Dedifferentiated amniotic fluid mesenchymal stem cell (primary cell): ENCODE results near the gene ENTPD3.
A peak's percentile ranks its signal among the peaks of the same experiment; 100 is the strongest.

Source experiments
- DNase-seq: peaks from one replicate; pipeline ENCODE4 v3.0.0-alpha.2; 2016; ENCODE audit errors: extremely low spot score

ENTPD3 gene

DNA sequence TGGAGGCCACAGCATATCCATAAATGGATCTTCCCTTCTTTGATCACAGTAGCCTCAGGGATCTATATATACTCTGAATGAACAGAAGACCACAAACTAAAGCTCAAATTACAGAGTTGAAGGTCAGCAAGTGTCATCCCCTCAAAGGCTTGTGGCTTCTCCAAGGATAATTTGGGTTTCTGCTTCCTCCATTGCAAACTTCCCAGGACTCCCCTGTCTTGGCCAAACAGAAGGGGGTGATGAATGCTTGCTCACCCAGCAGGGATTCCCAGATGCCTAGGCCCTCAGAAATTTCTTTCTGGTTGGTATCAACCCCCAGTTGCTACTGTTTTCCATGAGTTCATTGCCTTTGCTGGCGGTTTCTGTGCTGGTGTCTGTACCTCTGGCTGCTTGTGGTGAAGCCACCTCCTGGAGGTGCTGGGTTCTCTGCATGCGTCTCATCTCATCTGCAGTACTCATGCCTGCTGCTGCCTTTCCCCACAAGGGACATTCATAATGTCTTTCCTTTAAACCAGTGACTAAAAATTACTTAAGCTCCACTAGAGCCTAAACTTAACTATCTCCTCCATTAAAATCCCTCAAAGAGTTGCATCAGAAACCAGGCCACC, 17.7 kb downstream of the ENTPD3 start:
- DNase-seq = no peak

DNA sequence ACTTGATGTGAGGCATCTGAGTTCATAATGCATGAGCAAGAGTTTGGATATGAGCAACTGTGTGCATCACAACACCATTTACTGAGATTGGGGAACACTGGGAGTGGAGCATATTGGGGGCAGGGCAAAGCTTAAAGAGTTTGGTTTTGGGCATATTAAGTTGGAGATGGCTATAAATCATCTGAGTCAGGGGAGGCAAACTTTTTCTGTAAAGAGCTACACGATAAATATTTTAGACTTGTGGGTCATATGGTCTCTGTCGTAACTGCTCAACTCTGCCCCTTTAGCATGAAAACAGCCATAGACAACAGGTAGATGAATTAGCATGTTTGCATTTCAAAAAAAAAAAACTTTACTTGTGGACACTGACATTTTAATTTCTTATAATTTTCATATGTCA, 20.0 kb downstream of the ENTPD3 start:
- no peak for DNase-seq

DNA sequence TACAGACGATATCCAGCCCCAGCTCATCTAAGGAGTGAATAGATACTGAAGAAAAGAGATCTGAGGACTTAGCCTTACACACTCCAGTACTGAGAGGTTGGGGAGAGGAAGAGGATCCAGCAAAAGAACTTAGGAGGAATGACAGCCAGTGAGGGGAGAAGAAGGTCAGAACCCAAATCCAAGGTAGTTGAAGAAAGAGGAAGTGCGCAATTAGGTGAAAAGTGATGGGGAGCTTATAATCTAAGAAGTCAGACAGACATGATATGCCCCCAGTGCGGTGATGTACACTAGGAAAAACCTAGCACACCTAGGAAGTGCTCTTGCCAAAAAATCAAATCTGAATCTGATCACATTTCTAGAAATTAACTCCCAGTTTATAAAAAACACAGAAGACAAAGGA, 20.6 kb downstream of the ENTPD3 start:
- no peak for DNase-seq

DNA sequence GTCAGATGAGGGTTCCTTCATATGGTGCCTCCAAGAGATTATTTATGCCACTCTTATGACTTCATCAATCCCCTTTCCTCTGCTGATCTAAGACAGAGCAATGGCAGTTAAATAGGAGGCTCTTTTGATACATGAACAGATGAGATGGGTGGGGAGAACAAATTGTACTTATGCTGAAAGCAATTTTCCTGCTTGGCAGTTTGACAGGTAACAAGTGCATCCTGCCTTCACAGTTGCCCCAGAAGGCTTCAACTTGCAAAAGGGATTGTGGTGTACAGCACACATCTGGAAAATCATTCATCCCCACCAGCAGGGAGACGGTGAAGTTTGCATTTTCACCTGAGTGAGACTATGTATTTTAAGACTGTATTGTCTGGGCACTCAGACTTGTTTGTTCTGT, 27.3 kb downstream of the ENTPD3 start:
- DNase-seq = no peak

DNA sequence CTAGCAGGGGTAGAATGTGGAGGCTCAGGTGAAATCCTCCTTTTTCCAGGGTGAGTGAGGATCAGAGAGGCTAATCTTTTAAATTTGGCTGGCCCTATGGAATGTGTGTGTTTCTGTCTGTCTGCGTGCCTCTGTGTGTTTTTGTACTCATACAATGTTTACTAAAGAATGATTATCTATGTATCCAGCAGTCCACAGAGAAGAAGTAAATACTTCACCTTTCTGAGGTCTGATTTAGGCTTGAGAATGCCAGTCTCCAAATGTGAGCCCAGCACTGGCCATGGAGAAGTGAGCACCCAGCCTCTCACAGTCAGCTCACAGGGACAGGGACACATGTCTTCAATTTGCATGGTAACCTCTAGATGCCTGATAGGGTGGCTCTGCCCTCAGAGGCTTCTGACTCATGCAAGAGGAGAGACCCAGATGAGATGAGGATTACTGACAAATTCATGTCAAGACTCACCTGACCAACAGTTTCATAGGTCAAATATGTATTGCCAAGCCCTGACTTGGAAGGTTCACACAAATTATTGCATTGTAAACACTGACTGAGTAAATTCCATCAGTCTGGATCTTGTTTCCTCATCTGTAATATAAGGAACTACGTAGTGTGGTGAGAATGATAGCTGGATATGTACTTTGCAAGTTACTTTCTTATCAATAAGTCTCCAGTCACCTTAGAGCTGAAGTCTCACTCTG, 31.0 kb downstream of the ENTPD3 start:
- no peak for DNase-seq

DNA sequence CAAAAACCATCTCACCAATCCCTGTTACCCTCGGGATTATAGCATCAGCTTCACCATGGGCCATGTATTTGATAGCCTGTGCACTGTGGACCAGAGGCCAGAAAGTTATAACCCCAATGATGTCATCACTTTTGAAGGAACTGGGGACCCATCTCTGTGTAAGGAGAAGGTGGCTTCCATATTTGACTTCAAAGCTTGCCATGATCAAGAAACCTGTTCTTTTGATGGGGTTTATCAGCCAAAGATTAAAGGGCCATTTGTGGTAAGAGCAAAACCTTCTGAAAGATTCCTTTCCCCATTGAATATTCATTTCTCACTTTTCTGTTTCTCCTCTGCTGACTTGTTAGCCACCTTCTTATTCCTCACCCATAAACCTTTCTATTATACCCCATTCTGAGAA, 35.9 kb downstream of the ENTPD3 start:
- DNase-seq = no peak

DNA sequence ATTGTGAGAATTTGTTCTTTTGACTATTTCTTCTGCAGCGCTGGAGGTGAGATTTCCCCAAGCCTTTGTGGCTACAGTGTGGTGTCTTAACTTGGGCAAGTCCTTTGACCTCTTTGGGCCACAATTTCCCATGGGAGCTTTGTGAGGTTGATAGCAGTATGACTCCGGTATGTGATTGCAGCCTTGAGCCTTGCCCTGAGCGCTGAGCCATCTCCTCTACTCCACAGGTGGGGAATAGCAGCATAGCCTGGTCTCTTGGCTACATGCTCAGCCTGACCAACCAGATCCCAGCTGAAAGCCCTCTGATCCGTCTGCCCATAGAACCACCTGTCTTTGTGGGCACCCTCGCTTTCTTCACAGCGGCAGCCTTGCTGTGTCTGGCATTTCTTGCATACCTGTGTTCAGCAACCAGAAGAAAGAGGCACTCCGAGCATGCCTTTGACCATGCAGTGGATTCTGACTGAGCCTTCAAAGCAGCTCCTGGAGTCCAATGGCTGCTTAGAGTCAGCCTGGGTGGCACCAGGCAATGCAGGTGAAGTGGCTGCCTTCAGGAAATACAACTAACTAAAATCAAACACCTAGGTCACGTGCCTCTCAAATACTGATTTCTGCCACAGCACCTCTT, 40.2 kb downstream of the ENTPD3 start:
- DNase-seq = no peak

DNA sequence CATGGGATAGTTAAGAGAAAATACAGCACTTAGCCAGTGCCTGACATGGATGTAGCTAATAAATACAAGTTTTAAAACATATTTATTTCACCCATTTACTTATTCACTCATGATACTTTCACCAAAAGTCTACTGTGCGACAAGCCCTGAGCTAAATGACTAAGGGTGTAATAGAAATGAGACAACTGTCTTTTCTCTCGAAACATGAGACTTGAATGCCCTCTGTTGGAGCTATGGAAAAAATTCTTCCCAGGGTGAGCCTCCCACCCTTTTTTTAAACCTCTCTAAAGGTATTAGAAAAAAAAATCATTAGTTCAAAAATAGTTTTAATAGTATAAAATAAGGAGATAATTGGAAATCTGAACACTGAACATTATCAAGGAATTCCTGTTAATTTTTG, 45.8 kb downstream of the ENTPD3 start:
- no peak for DNase-seq

DNA sequence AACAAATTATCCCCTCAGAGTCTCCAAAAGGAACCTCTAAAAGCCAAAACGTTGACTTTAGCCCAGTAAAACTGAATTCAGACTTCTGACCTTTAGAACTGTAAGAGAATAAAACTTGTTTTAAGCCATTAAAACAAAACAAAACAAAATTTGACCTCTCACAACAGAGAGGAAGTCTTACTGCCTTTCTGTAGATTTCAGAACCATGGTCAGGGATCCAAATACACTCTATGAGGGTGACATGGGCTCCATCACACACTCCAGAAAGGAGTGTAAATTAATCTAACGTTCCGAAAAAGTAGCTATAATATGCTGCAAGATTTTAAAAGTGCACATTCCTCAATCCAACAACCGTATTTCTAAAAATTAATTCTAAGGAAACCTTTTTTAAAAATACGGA, 50.9 kb downstream of the ENTPD3 start:
- no peak for DNase-seq

DNA sequence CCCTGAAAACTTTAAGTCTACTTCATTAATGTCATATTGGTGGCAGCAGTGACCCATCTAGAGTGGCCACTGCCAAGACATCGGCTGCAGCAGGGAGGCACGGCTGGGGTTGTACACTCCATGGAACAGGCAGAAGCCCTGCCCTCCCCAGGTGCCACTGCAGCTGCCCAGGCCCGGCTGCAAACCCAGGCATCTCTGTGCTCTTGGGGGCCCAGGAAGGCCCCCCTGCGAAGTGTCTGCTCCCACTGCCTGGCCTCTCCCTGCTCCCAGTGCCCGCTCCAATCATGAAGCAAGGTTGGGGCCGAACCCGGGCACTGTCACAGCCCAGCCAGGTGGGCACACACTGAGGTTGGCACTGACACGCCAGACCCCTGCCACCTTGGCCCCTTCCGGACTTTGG, 58.1 kb downstream of the ENTPD3 start:
- DNase-seq = no peak

DNA sequence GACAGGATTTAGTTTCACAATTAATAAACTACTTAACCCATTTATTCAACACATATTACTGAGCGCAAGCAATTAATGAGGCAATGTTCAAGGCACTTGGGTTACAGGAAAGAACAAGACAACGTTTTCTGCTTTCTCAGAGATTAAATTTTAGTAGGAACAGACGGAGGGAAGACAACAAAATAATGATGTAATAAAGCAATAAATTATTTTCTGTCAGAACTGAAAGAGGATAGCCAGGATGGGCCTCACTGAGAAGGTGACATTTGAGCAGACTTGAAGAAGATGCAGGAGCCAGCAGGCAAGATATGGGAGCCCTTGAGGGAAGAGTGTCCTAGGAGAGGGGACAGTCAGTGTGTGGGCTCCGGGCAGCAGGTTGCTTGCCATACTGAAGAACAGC, 58.9 kb downstream of the ENTPD3 start:
- DNase-seq = no peak

DNA sequence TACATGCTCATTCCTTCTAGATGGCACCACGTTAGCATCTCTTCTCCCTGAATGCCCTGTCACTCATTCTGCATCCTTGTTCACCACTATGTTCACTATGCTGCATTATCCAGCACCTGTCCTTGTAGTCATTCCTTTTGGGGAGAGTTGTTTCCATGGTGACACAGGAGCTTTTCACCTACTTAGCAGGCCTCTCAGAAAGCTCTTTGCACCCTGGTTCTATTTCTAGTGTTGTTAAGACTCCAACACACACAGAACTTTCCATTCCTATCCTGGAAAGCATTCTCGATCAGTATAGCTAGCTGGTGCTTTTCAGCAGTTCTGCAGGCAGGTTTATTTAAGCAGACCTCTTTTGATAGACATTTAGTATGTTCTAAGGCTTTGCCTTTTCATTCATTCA, 63.5 kb downstream of the ENTPD3 start:
- DNase-seq = no peak

DNA sequence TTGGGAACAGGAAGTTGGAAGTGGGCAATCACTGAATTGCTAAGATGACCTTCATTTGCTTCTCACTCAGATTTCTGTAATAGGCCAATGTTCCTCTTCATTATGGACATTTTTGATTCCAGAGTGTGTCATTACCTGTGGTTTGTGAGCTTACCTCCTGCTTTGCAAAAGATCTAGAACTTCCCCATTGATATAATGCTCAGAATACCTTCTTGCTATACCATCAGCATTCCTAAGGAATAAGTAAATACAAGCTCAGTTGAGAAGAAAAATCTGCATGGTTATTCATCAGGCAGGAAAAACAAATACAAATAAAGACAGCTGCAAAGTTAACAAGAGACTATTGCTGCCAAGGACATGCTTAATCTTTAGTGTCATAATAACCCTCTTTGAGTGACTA, 64.6 kb downstream of the ENTPD3 start:
- no peak for DNase-seq

DNA sequence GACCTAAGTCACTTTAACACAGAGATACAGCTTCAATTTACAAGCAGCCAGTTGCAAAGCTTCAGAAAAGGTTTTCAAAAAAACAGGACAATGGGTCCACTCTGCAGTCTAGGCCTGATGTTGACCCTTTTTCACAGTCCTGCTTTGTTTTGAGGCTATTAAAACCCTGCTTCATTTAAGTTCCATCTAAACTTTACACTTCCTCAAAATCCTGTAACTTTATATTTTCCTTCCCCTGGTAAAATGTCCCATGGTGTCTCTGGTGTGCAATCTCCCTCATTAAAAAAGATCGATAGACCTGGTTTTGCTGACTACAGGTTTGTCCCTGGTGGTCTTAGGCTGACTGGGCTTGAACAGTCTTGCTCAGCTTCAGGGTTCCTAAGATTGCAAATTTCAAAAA, 65.1 kb downstream of the ENTPD3 start:
- no peak for DNase-seq

DNA sequence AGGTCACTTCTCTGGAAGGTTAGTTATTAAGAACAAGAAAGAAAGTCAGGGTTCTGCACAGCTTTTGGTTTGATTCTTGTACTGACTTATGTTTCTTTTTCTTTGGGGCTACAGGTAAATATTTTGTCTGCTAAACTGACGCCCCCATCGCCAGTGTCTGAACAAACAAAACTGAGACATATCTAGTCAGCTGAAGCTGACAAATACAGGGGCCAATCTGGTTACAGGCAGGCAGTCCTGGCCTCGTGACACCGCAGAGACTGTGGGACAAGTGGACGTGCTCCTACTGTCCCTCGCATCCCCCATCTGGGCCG, 65.5 kb downstream of the ENTPD3 start:
- DNase-seq = no peak

DNA sequence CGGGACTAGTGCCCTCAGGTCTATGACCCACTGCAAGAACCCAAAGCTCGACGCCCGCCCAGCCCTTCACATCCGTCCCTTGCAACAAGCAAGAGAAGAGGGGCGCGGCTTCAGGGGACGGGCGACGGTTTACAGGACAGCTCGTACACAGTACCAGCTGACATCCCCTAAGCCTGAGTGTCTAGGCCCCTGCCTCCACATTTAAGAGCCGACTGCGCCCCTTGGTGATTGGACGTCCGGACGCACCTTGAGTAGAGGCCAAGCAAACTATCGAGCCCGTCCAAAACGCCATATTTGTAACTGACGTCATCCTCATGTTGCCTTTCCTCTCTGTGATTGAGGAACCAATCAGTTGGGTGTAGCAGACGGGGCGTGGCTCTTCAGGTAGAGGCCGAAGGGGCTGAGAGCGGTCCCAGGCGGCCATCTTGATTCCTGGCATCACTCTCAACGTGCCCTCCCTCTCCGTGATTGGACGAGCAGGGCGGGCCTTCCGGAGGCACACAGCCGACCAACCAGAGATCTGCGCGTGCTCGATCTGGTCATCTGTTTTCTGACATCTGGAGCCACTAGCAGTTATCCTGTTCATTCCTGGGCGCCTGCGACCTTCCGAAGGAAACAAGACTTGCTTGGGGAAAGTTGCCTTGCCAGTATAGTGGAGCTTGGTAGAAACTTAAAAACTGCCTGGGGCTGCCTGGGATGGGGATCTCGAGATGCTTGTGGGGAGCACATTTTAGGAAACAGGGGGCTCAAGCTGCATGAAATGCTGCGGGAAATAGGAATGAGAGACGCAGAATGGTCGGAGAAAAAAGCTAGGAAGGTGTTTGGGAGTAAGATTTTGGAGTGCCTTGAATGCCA, 66.1 kb downstream of the ENTPD3 start:
- DNase-seq = peak; percentile 99

DNA sequence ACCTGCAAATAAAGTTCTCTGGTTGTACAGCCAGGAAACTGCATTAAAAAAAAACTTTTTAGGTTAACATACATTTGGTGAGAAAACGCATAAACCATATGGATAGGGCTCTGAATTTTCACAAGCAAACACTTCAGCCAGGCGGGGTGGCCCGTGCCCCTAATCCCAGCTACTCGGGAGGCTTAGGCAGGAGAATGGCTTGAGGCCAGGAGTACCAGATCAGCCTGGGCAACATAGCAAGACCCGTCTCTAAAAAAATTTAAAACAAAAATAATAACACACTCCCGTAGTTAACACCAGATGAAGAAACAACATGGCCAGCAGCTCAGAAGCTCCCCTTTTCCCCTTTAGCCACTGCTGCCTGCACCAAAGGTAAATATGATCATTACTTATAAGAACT, 66.9 kb downstream of the ENTPD3 start:
- DNase-seq = no peak

DNA sequence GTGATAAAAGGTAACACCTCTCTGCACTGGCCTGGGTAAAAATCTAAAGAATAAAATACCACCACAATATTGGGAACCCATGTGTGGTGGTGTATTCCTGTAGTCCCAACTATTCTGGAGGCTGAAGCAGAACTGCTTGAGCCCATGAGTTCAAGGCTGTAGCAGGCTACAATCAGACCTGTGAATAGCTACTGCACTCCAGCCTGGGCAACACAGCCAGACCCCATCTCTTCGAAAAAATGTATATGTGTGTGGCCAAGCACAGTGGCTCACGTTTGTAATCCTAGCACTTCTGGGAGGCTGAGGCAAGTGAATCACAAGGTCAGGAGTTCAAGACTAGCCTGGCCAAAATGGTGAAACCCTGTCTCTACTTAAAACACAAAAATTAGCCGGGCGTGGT, 68.3 kb downstream of the ENTPD3 start:
- no peak for DNase-seq

DNA sequence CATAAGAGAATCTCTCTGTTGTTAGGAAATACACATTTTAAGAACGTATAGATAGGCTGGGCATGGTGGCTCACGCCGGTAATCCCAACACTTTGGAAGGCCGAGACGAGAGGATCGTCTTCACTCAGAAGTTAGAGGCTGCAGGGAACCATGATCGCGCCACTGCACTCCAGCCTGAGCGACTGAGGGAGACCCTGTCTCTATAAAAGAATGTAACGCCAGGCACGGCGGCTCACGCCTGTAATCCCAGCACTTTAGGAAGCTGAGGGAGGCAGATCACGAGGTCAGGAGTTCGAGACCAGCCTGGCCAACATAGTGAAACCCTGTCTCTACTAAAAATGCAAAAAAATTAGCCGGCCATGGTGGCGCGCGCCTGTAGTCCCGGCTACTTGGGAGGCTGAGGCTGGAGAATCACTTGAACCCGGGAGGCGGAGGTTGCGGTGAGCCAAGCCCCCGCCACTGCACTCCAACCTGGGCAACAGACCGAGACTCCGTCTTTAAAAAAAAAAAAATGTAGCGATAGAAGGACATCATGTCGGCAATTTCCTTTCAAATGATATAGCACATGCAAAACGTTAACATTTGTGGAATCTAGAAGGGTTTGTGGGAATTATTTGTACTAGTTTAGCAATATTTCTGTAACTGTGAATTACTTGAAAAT, 69.4 kb downstream of the ENTPD3 start:
- DNase-seq = no peak

DNA sequence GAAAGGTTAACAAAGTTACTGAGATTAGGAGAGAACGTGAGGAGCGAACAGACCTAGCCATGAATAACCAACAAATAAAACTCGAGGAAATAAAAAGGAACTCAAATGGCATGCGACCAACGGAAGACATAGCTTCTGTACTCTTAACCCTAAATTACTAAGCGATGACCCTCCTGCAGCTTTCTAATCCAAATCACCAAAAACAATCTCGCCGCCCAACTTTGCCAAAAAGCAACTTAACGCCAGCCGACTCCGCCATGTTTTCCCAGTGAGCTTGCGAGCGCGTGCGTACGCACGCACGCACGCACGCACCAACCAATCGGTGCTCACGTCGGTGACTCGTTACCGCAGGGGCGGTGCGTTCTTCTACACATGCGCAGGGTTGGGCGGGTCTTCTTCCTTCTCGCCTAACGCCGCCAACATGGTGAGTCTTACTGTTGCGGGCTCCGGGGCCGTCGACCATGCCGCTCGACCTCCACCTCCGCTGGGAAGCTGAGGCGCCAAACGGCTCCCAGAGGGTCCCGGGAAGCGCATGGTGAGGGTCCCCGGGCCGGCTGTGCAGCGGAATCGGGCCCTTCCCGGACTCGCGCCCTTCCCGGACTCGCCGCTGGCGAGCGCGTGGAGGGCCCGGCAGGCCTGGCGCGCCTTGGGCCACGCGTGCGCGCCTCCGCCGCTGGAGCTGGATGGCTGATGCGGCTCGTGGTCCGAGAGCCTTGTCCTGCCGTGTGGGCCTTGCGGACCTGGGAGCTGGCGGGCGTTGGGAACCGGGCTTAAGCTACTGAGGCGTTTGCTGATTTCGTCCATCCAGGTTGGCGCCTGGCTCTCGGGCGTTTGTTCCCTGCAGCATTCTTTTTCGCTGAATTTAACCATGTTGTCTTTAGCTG, 70.2 kb downstream of the ENTPD3 start, which contains the start of gene RPL14:
RPL14 (plus strand) TSS at position 400 of the 884 bp plus-strand sequence; CDS start at position 533, 133 bp downstream.
- peak; percentile 95 for DNase-seq

DNA sequence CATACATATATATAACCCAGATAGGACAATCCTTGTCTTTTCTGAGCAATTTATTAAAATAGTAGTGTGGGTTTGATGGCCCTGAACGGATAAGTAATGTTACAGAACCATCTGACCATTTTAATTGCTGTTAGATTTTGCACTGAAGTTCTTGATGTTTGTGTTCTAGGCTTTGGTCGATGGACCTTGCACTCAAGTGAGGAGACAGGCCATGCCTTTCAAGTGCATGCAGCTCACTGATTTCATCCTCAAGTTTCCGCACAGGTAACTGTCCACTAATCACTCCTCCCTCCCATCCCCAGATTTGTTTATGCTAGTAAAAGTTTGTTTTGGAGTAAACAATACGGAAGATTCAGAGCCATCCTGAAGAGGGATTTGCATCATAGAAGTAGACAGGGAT, 71.5 kb downstream of the ENTPD3 start:
- no peak for DNase-seq
